HG03460 (cell line): ENCODE measurements around the gene SAA4.
"Not testable (repeated sequence)": the region's sequence is repeated elsewhere in the genome, so short reads cannot be mapped to it uniquely, and the experiment has no call there.

Source experiments
- ATAC-seq: cut with Tn5 transposase; IDR thresholded peaks from one replicate; pipeline ENCODE4 v1.9.1; 2021; ENCODE audit not compliant: unreplicated experiment

The SAA4 gene

DNA sequence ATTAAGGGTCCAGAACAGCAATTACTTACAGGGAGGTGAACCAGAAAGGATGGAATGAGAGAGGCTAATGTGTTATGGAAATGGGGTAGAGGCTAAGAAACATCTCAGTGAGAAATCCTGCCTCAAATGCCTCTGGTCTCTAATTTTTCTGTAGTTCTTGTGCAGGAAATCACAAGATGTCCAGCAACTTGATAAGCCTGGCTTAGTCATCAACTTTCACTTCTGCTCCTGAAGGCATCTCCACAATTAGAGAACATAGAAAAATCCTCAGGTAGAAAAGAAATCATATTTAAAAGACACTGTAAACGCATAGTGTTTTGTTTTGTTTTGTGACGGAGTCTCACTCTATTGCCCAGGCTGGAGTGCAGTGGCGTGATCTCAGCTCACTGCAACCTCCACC, 45.2 kb downstream of the SAA4 start:
- ATAC-seq = no peak

GRCh38 chr11:18189476-18190245, 46.9 kb downstream of the SAA4 start:
- not testable (repeated sequence) for ATAC-seq

DNA sequence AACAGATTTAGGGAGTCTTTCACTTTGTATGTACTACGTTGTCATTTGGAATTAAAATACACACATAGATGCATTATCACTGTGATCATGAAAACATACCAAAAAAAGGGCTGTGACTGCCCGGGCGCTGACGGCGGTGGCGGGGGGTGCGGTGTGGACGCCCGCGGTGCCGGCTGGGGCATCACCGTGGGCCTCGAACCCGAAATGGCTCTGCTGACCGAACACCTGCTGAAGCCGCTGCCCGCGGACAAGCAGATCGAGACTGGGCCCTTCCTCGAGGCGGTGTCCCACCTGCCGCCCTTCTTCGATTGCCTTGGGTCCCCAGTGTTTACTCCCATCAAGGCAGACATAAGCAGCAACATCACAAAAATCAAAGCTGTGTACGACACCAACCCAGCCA, 47.8 kb downstream of the SAA4 start:
- no peak for ATAC-seq
